WTC11 (cell line): ENCODE results near the gene ZNF442. TPM values are rescaled to one million over a fixed set of nuclear protein-coding genes. Genes with fewer than 3 reads are reported as not detected.

Experiments
- ATAC-seq: fragments of 200-7000 bp; cut with Tn5 transposase; 2 replicates; pipeline ENCODE4 v1.10.0; 2021; ENCODE audit warnings: mild to moderate bottlenecking, moderate library complexity
- CTCF ChIA-PET: fragments of 300-600 bp; sonication (Branson Sonifier 250); formaldehyde crosslinking; loops from one replicate; lab custom pipeline; 2021; ENCODE audit warnings: antibody characterized with exemption; lab: Charles Lee
- POLR2A ChIA-PET: fragments of 350-600 bp; sonication (Branson Sonifier 250); formaldehyde crosslinking; loops from one replicate; lab custom pipeline; 2021; ENCODE audit warnings: antibody characterized with exemption; lab: Charles Lee
- DNase-seq: peaks from one replicate; pipeline ENCODE4 v3.0.0; 2021; ENCODE audit warnings: low spot score
- H3K27ac Mint-ChIP-seq: 2 replicates; pipeline ENCODE4 v1.8.0; 2021; ENCODE audit warnings: mixed read lengths
- H3K27me3 Mint-ChIP-seq: 2 replicates; pipeline ENCODE4 v1.8.0; 2021; ENCODE audit warnings: low read depth, mild to moderate bottlenecking, moderate library complexity, mixed read lengths
- H3K36me3 Mint-ChIP-seq: 2 replicates; pipeline ENCODE4 v1.8.0; 2021; ENCODE audit warnings: mixed read lengths
- H3K4me1 Mint-ChIP-seq: 2 replicates; pipeline ENCODE4 v1.8.0; 2022; ENCODE audit warnings: mixed read lengths
- H3K4me3 Mint-ChIP-seq: 2 replicates; pipeline ENCODE4 v1.8.0; 2021; ENCODE audit warnings: mild to moderate bottlenecking, moderate library complexity, mixed read lengths
- H3K9me3 Mint-ChIP-seq: 2 replicates; pipeline ENCODE4 v1.8.0; 2021; ENCODE audit warnings: mixed read lengths
- HMGXB4 ChIP-seq: sonication (generic); formaldehyde crosslinking; IDR thresholded peaks from 2 replicates; pipeline ENCODE4 v1.8.1; 2023; ENCODE audit warnings: mild to moderate bottlenecking, moderate library complexity, missing genetic modification reagents
- IRF2 ChIP-seq: sonication (generic); formaldehyde crosslinking; IDR thresholded peaks from 2 replicates; pipeline ENCODE4 v1.8.0; 2022; ENCODE audit warnings: low read depth, missing genetic modification reagents, borderline replicate concordance
- JAZF1 ChIP-seq: fragments of 250-450 bp; sonication (Bioruptor Pico); IDR thresholded peaks from 2 replicates; pipeline ENCODE4 v1.9.0; 2021; ENCODE audit warnings: moderate library complexity, mild to moderate bottlenecking, inconsistent platforms
- MLX ChIP-seq: sonication (generic); formaldehyde crosslinking; IDR thresholded peaks from 2 replicates; pipeline ENCODE4 v1.8.1; 2023; ENCODE audit warnings: mild to moderate bottlenecking, missing genetic modification reagents, moderate library complexity
- MXD4 ChIP-seq: fragments of 250-450 bp; sonication (Bioruptor Pico); IDR thresholded peaks from 2 replicates; pipeline ENCODE4 v1.8.0; 2021; ENCODE audit warnings: mild to moderate bottlenecking, moderate library complexity, borderline replicate concordance
- OVOL2 ChIP-seq: fragments of 250-450 bp; sonication (Bioruptor Pico); IDR thresholded peaks from 2 replicates; pipeline ENCODE4 v1.9.0; 2021; ENCODE audit warnings: mild to moderate bottlenecking, borderline replicate concordance
- PRDM15 ChIP-seq: sonication (generic); formaldehyde crosslinking; IDR thresholded peaks from 2 replicates; pipeline ENCODE4 v1.8.0; 2022; ENCODE audit warnings: missing genetic modification reagents
- STAT6 ChIP-seq: sonication (generic); formaldehyde crosslinking; conservative IDR thresholded peaks from 2 replicates; pipeline ENCODE4 v1.8.1; 2023; ENCODE audit warnings: mild to moderate bottlenecking, low read depth, missing genetic modification reagents, moderate library complexity
- ZNF121 ChIP-seq: sonication (generic); formaldehyde crosslinking; IDR thresholded peaks from 2 replicates; pipeline ENCODE4 v1.8.0; 2023; ENCODE audit warnings: missing genetic modification reagents
- ZNF219 ChIP-seq: sonication (generic); formaldehyde crosslinking; IDR thresholded peaks from 2 replicates; pipeline ENCODE4 v1.8.0; 2023; ENCODE audit warnings: missing genetic modification reagents, mild to moderate bottlenecking, borderline replicate concordance
- ZNF317 ChIP-seq: sonication (generic); formaldehyde crosslinking; IDR thresholded peaks from 2 replicates; pipeline ENCODE4 v1.8.1; 2023; ENCODE audit warnings: low read depth, mild to moderate bottlenecking, moderate library complexity, missing genetic modification reagents, borderline replicate concordance
- total RNA-seq: library from RNA; stranded (reverse); gene quantifications from 3 replicates; pipeline ENCODE4 v1.2.3, GENCODE V29; 2021

Gene ZNF442
- total RNA-seq, 1 experiment from 2014 or later = 1.9 TPM

GRCh38 chr19:12374026-12374425 lies 8.5 kb upstream of the ZNF442 start:
- H3K36me3 Mint-ChIP-seq = peaks cover 10% of the 10 kb centered on the region

More at GRCh38 chr19:12374026-12374425, 8.5 kb upstream of the ZNF442 start:
- no peak overlapping the region for H3K4me3 Mint-ChIP-seq
- TF ChIP-seq STAT6 (CRISPR knock-in tag) (no peak), OVOL2 (no peak), ZNF317 (CRISPR knock-in tag) (no peak), ZNF219 (CRISPR knock-in tag) (no peak), ZNF121 (no peak), HMGXB4 (CRISPR knock-in tag) (no peak), PRDM15 (no peak), MXD4 (CRISPR knock-in tag) (no peak), MLX (CRISPR knock-in tag) (no peak), IRF2 (no peak), JAZF1 (no peak)
- DNase-seq (no peak), ATAC-seq (no peak)
- no peak overlapping the region for H3K27ac Mint-ChIP-seq
- ChIA-PET CTCF (interaction anchor here (1.2 kb wide), 1 partner anchor 9 kb away, joined by 3 read pairs; the partner anchor contains the start of gene ZNF442), POLR2A (no interaction called here)
- H3K4me1 Mint-ChIP-seq = no peaks in the 10 kb centered on the region
- H3K9me3 Mint-ChIP-seq = peaks cover 34% of the 10 kb centered on the region
- peaks cover 2% of the 10 kb centered on the region; the same call in 1 of the 2 replicates for H3K27me3 Mint-ChIP-seq
